Erythroblast (primary cell): ENCODE measurements around the gene TBX21.

Experiments used
- GATA1 ChIP-seq: IDR thresholded peaks from 2 replicates; pipeline ENCODE4 v1.6.1; 2011; ENCODE audit warnings: low read depth, mild to moderate bottlenecking, control low read depth, low read length, moderate library complexity
- POLR2A ChIP-seq: IDR thresholded peaks from 2 replicates; pipeline ENCODE4 v1.6.1; 2011; ENCODE audit warnings: mild to moderate bottlenecking, low read length

GRCh38 chr17:47785538-47786123, 52.6 kb downstream of the TBX21 start:
- TF ChIP-seq POLR2A (no peak), GATA1 (no peak)
